ENCODE results near the gene GLCCI1.

The GLCCI1 gene

DNA sequence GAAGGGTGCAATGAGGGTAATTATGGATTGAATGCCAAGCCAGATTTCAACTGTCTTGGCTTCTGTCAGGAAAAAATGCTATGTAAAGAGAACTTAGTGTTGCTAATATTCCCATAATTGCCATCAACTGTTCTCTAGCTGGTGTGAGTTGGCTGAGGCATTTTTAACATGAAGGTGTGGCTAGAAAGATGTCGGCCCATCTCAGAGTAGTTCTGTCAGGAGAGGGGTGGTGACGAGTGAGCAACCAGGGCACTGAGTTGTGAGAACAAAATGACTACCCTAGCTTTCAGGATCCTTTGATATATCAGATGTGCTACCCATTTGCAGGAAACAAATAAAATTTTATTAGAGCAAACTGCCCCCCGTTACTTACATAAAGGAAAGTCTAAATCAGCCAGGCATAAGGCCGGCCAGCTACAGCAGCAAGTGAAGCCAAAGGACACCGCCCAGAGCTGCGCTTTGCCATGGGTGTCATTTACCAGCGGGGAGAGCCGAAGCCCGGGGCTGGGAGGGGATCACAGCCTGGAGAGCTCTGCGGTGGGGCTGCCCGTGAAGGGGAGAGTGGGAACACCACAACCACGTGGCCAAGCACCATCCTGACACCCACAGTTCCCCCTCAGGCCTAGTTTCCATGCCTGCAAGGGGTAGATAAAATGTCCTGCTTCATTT lies 151.9 kb downstream of the GLCCI1 start:
- Histone ChIP-seq H3K9me2 (ENCODE audit: low read depth, low read length) (no peaks in the 10 kb centered on the region), H3K9ac (ENCODE audit: low read length) (no peak overlapping the region), H3K4me3 (ENCODE audit: low read depth, low read length, poor library complexity, severe bottlenecking) (no peak overlapping the region), H3K4me1 (ENCODE audit: insufficient read depth, low read length, severe bottlenecking) (peaks cover 12% of the 10 kb centered on the region), H3K9me3 (ENCODE audit: low read length) (no peaks in the 10 kb centered on the region), H3K79me2 (ENCODE audit: insufficient read depth, low read length) (no peaks in the 10 kb centered on the region), H3K27me3 (ENCODE audit: insufficient read depth, low read length) (no peaks in the 10 kb centered on the region), H2AFZ (ENCODE audit: low read length) (no peak overlapping the region), H3K4me2 (ENCODE audit: low read length) (no peak overlapping the region), H3F3A (ENCODE audit: insufficient read depth, low read length) (no peaks in the 10 kb centered on the region), H3K27ac (ENCODE audit: low read depth, low read length, poor library complexity, severe bottlenecking) (no peak overlapping the region), H4K20me1 (ENCODE audit: insufficient read depth, low read length) (no peaks in the 10 kb centered on the region), H3K36me3 (ENCODE audit: insufficient read depth, low read length) (no peaks in the 10 kb centered on the region)
- TF ChIP-seq, protein P1, sequence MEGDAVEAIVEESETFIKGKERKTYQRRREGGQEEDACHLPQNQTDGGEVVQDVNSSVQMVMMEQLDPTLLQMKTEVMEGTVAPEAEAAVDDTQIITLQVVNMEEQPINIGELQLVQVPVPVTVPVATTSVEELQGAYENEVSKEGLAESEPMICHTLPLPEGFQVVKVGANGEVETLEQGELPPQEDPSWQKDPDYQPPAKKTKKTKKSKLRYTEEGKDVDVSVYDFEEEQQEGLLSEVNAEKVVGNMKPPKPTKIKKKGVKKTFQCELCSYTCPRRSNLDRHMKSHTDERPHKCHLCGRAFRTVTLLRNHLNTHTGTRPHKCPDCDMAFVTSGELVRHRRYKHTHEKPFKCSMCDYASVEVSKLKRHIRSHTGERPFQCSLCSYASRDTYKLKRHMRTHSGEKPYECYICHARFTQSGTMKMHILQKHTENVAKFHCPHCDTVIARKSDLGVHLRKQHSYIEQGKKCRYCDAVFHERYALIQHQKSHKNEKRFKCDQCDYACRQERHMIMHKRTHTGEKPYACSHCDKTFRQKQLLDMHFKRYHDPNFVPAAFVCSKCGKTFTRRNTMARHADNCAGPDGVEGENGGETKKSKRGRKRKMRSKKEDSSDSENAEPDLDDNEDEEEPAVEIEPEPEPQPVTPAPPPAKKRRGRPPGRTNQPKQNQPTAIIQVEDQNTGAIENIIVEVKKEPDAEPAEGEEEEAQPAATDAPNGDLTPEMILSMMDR (IDR thresholded peaks at IDR 0.05; ENCODE audit: low read length), result no peak
- TF ChIP-seq EZH2 (IDR thresholded peaks at IDR 0.05; ENCODE audit: borderline replicate concordance, low read length), result no peak

DNA sequence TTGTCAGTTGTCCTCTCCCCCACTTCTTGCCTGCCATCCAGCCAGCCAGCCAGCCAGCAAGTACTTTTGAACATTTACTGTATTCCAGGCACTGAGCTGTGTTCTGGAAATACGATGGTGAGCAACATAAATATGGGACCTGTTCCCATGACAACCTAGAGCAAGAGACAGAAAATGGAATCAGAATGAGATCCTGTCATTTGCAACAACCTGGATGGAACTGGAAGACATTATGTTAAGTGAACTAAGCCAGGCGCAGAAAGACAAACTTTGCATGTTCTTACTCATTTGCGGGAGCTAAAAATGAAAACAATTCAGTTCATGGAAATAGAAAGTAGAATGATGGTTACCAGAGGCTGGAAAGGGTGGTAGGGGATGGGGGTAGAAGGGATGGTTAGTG lies 152.6 kb downstream of the GLCCI1 start:
- Histone ChIP-seq H3K4me1 (ENCODE audit: insufficient read depth, low read length, severe bottlenecking) (peaks cover 12% of the 10 kb centered on the region), H3K27ac (ENCODE audit: low read depth, low read length, poor library complexity, severe bottlenecking) (no peak overlapping the region), H3K4me3 (ENCODE audit: low read depth, low read length, poor library complexity, severe bottlenecking) (no peak overlapping the region), H4K20me1 (ENCODE audit: insufficient read depth, low read length) (no peaks in the 10 kb centered on the region), H3K9ac (ENCODE audit: low read length) (no peak overlapping the region), H3K79me2 (ENCODE audit: insufficient read depth, low read length) (no peaks in the 10 kb centered on the region), H3K27me3 (ENCODE audit: insufficient read depth, low read length) (no peaks in the 10 kb centered on the region), H3K9me2 (ENCODE audit: low read depth, low read length) (no peaks in the 10 kb centered on the region), H3F3A (ENCODE audit: insufficient read depth, low read length) (no peaks in the 10 kb centered on the region), H3K9me3 (ENCODE audit: low read length) (no peaks in the 10 kb centered on the region), H3K4me2 (ENCODE audit: low read length) (no peak overlapping the region), H2AFZ (ENCODE audit: low read length) (no peak overlapping the region), H3K36me3 (ENCODE audit: insufficient read depth, low read length) (no peaks in the 10 kb centered on the region)
- TF ChIP-seq, protein P1 (IDR thresholded peaks at IDR 0.05; ENCODE audit: low read length), result no peak
- no peak for TF ChIP-seq EZH2 (IDR thresholded peaks at IDR 0.05; ENCODE audit: borderline replicate concordance, low read length)

DNA sequence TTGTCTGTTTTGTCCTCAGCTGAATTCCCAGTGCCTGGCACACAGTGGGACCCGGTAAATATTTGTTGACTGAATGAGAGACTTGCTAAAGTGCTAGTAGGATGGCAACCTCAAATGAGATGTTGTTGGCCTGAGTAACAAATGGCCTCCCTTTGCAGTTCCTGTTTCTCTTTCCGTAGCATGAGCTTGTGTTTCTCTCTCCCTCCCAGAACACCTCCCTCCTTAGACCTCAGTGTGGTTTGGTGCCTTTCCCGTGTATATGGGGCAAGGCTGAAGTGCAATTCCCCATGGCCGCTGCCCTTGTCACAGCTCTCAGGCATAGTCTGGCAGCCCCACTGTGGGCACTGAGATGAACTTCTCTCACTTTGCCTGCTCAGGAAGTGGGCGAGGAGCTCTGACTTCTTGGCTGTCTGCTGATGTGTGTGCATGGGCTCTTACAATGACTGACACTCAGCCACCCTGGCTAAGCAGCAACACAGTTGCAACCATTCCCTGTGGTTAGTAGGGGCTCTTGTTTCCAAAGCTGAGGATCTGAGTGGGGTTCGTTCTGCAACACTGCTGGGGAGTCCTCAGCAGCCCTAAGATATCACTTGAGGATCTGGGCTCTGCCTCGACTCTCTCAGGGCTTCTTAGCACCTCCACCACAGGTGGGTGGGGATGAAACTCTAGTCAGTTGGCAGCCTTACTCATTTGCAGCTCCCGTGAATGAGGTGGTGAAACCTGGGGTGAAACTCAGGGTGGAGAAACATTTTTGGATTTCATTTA lies 157.3 kb downstream of the GLCCI1 start:
- no peak for TF ChIP-seq EZH2 (IDR thresholded peaks at IDR 0.05; ENCODE audit: borderline replicate concordance, low read length)
- TF ChIP-seq, protein P1 (IDR thresholded peaks at IDR 0.05; ENCODE audit: low read length), result no peak
- peak overlapping the region; percentile 72 for H3K27ac ChIP-seq (ENCODE audit: low read depth, low read length, poor library complexity, severe bottlenecking)
- peak overlapping the region; percentile 20; the same call in 1 of the 2 replicates for H3K9ac ChIP-seq (ENCODE audit: low read length)
- H3K36me3 ChIP-seq (ENCODE audit: insufficient read depth, low read length), result no peaks in the 10 kb centered on the region
- peak overlapping the region; percentile 33; the same call in 1 of the 2 replicates for H2AFZ ChIP-seq (ENCODE audit: low read length)
- no peak overlapping the region for H3K4me3 ChIP-seq (ENCODE audit: low read depth, low read length, poor library complexity, severe bottlenecking)
- H3F3A ChIP-seq (ENCODE audit: insufficient read depth, low read length), result no peaks in the 10 kb centered on the region
- H3K79me2 ChIP-seq (ENCODE audit: insufficient read depth, low read length), result no peaks in the 10 kb centered on the region
- H3K4me2 ChIP-seq (ENCODE audit: low read length), result peak overlapping the region; percentile 41
- H3K9me3 ChIP-seq (ENCODE audit: low read length), result no peaks in the 10 kb centered on the region
- H3K9me2 ChIP-seq (ENCODE audit: low read depth, low read length), result no peaks in the 10 kb centered on the region
- no peaks in the 10 kb centered on the region for H3K27me3 ChIP-seq (ENCODE audit: insufficient read depth, low read length)
- no peaks in the 10 kb centered on the region for H4K20me1 ChIP-seq (ENCODE audit: insufficient read depth, low read length)
- peaks cover 36% of the 10 kb centered on the region for H3K4me1 ChIP-seq (ENCODE audit: insufficient read depth, low read length, severe bottlenecking)

All from OCI-LY1 (cell line).